Right cardiac atrium (tissue), 5 donors: Measurements from ENCODE around the gene DNAH2. TPM values are rescaled to one million over a fixed set of nuclear protein-coding genes. Genes with fewer than 3 reads are reported as not detected.

ENCODE experiments used
- ATAC-seq, 2 donors: fragments of 200-7000 bp; cut with Tn5 transposase; one replicate each; pipeline versions ENCODE4 v1.8.0 to v1.9.1; 2020; ENCODE audit warnings: moderate library complexity in 2 of 2, mild to moderate bottlenecking in 1 of 2
- DNase-seq, 3 donors: peaks; one replicate each; pipeline ENCODE4 v3.0.0-alpha.2; 2020
- H3K27ac ChIP-seq: one replicate; pipeline ENCODE4 v1.5.1; 2013; ENCODE audit warnings: mild to moderate bottlenecking, low read length, control low read depth, moderate library complexity
- H3K27me3 ChIP-seq: one replicate; pipeline ENCODE4 v1.6.1; 2013; ENCODE audit not compliant: control insufficient read depth, insufficient read depth
- H3K4me1 ChIP-seq: one replicate; pipeline ENCODE4 v1.6.1; 2013; ENCODE audit warnings: low read length; ENCODE audit not compliant: control insufficient read depth, insufficient read depth
- H3K4me3 ChIP-seq: one replicate; pipeline ENCODE4 v1.5.1; 2013; ENCODE audit warnings: low read length, control low read depth
- H3K9me3 ChIP-seq: one replicate; pipeline ENCODE4 v1.6.1; 2013; ENCODE audit warnings: low read length; ENCODE audit not compliant: control insufficient read depth
- WGBS: extraction: QIAGEN DNeasy Blood & Tissue Kit; methylation state at CpG from one replicate; pipeline ENCODE4 v1.1.7; 2013; 5-methylcytosine and 5-hydroxymethylcytosine counted together
- intact Hi-C, 4 donors: fragments of 100-400 bp; cut with DNase I; formaldehyde crosslinking; loops; one replicate each; pipeline versions ENCODE4 v1.11.0 to v1.14.0; 2022 to 2023
- polyA plus RNA-seq: library from polyadenylated mRNA; stranded (reverse); fragments of 200-250 nt; gene quantifications from one replicate; pipeline ENCODE4 v1.2.3, GENCODE V29; 2013
- total RNA-seq, 4 donors: library from RNA; stranded (reverse); fragmentation: NEBNext Ultra II Directional; extraction: Animal tissue kit (Norgen Biotek cat#: 25700); gene quantifications; one replicate each; pipeline ENCODE4 v1.2.1, GENCODE V29; 2021
- donor health status: healthy with polysubstance abuse.
- donor health status: DM: no; HTN: yes; CAD: no.
- donor health status: DM: no; HTN: no; CAD: no.
- donor health status: DM: no; HTN: yes; CAD: no; lungs with severe emphysema.
- donor health status: DM: yes; HTN: yes; CAD: no.

Gene DNAH2
- total and polyA plus RNA-seq, 5 donors, result 0.03 to 0.22 (median 0.09) TPM; not detected in 1

- Histone ChIP-seq H3K27ac (no peak overlapping the region), H3K27me3 (no peaks in the 10 kb centered on the region), H3K9me3 (no peaks in the 10 kb centered on the region), H3K4me1 (no peaks in the 10 kb centered on the region), H3K4me3 (no peak overlapping the region)
- intact Hi-C loops, result loop anchor here in 1 of 4 donors (10.0 kb wide), 1 partner anchor 296 kb away; no protein-coding TSS in a partner anchor
- ATAC-seq (no peak), DNase-seq (peak in 2 of 3 donors; percentile 37 to 52)
- 88% methylated on average over 21 of the region's 21 CpGs for WGBS
These were observed 131.2 kb downstream of the DNAH2 start for GRCh38 chr17:7848739-7849129.

GRCh38 chr17:7849130-7849750 is 131.7 kb downstream of the DNAH2 start:
- Histone ChIP-seq H3K27ac (no peak overlapping the region), H3K9me3 (no peaks in the 10 kb centered on the region), H3K27me3 (no peaks in the 10 kb centered on the region), H3K4me3 (no peak overlapping the region), H3K4me1 (no peaks in the 10 kb centered on the region)
- ATAC-seq (no peak), DNase-seq (peak in 2 of 3 donors; percentile 57 to 58)
- 85% methylated on average over 35 of the region's 35 CpGs for WGBS
- intact Hi-C loops, result loop anchor here in 1 of 4 donors (10.0 kb wide), 1 partner anchor 296 kb away; no protein-coding TSS in a partner anchor

- intact Hi-C loops, result loop anchor here in 1 of 4 donors (10.0 kb wide), 2 partner anchors 105 to 295 kb away; no protein-coding TSS in a partner anchor
- 87% methylated on average over 12 of the region's 12 CpGs for WGBS
- Histone ChIP-seq H3K4me3 (no peak overlapping the region), H3K27ac (no peak overlapping the region), H3K27me3 (no peaks in the 10 kb centered on the region), H3K4me1 (no peaks in the 10 kb centered on the region), H3K9me3 (no peaks in the 10 kb centered on the region)
- DNase-seq, result peak in 1 of 3 donors; percentile 58
- ATAC-seq, result no peak
These were observed 132.4 kb downstream of the DNAH2 start for GRCh38 chr17:7849751-7850504.

GRCh38 chr17:7850701-7851437 is 133.3 kb downstream of the DNAH2 start:
- no peaks in the 10 kb centered on the region for H3K4me1 ChIP-seq
- intact Hi-C loops, result loop anchor here in 1 of 4 donors (10.0 kb wide), 1 partner anchor 106 kb away; no protein-coding TSS in a partner anchor
- no peak overlapping the region for H3K27ac ChIP-seq
- 90% methylated on average over 17 of the region's 17 CpGs for WGBS
- no peaks in the 10 kb centered on the region for H3K27me3 ChIP-seq
- ATAC-seq, result no peak
- peak; percentile 23 to 51 (median 50) for DNase-seq
- H3K9me3 ChIP-seq, result no peaks in the 10 kb centered on the region
- no peak overlapping the region for H3K4me3 ChIP-seq

- DNase-seq (peak; percentile 92 to 96 (median 95)), ATAC-seq (peak; percentile 65 to 67)
- H3K4me1 ChIP-seq, result peaks cover 6% of the 10 kb centered on the region
- WGBS, result 20% methylated on average over 60 of the region's 60 CpGs
- H3K9me3 ChIP-seq, result no peaks in the 10 kb centered on the region
- no peaks in the 10 kb centered on the region for H3K27me3 ChIP-seq
- intact Hi-C loops, result loop anchor here in 2 of 4 donors (2.0 to 10.0 kb wide), 2 partner anchors 29 to 107 kb away; no protein-coding TSS in a partner anchor
- H3K4me3 ChIP-seq, result no peak overlapping the region
- H3K27ac ChIP-seq, result no peak overlapping the region
These were observed 134.1 kb downstream of the DNAH2 start for GRCh38 chr17:7851438-7852261.

GRCh38 chr17:7852262-7852670 is 134.7 kb downstream of the DNAH2 start:
- Histone ChIP-seq H3K9me3 (no peaks in the 10 kb centered on the region), H3K27ac (no peak overlapping the region), H3K4me1 (peaks cover 6% of the 10 kb centered on the region), H3K27me3 (no peaks in the 10 kb centered on the region), H3K4me3 (no peak overlapping the region)
- intact Hi-C loops, result loop anchor here in 2 of 4 donors (2.0 to 10.0 kb wide), 2 partner anchors 29 to 107 kb away; no protein-coding TSS in a partner anchor
- WGBS, result 59% methylated on average over 20 of the region's 20 CpGs
- no peak for ATAC-seq
- DNase-seq, result peak in 2 of 3 donors; percentile 68 to 82

- Histone ChIP-seq H3K4me3 (no peak overlapping the region), H3K27me3 (no peaks in the 10 kb centered on the region), H3K9me3 (no peaks in the 10 kb centered on the region), H3K4me1 (peaks cover 6% of the 10 kb centered on the region), H3K27ac (no peak overlapping the region)
- intact Hi-C loops, result loop anchor here in 2 of 4 donors (2.0 to 10.0 kb wide), 2 partner anchors 30 to 108 kb away; no protein-coding TSS in a partner anchor
- no peak for ATAC-seq
- 80% methylated on average over 51 of the region's 51 CpGs for WGBS
- DNase-seq, result peak; percentile 28 to 67 (median 62)
These were observed 135.6 kb downstream of the DNAH2 start for GRCh38 chr17:7852919-7853690.

GRCh38 chr17:7853691-7854038 is 136.1 kb downstream of the DNAH2 start:
- no peak overlapping the region for H3K27ac ChIP-seq
- no peaks in the 10 kb centered on the region for H3K9me3 ChIP-seq
- ATAC-seq, result no peak
- intact Hi-C loops, result loop anchor here in 2 of 4 donors (2.0 to 10.0 kb wide), 2 partner anchors 31 to 109 kb away; no protein-coding TSS in a partner anchor
- H3K27me3 ChIP-seq, result no peaks in the 10 kb centered on the region
- peaks cover 6% of the 10 kb centered on the region for H3K4me1 ChIP-seq
- no peak overlapping the region for H3K4me3 ChIP-seq
- WGBS, result 80% methylated on average over 21 of the region's 21 CpGs
- peak in 2 of 3 donors; percentile 64 to 73 for DNase-seq

GRCh38 chr17:7854078-7854777 is 136.7 kb downstream of the DNAH2 start:
- DNase-seq, result peak; percentile 29 to 78 (median 63)
- WGBS, result 69% methylated on average over 31 of the region's 31 CpGs
- Histone ChIP-seq H3K27ac (peak overlapping the region; percentile 18), H3K27me3 (no peaks in the 10 kb centered on the region), H3K4me3 (no peak overlapping the region), H3K4me1 (peaks cover 6% of the 10 kb centered on the region), H3K9me3 (no peaks in the 10 kb centered on the region)
- intact Hi-C loops, result loop anchor here in 1 of 4 donors (10.0 kb wide), 1 partner anchor 109 kb away; no protein-coding TSS in a partner anchor
- no peak for ATAC-seq
